Fibroblast of skin of back (primary cell): ENCODE measurements around the gene VWA8.
"Not testable (repeated sequence)": the region's sequence is repeated elsewhere in the genome, so short reads cannot be mapped to it uniquely, and the experiment has no call there.

Source experiments
- DNase-seq: peaks from one replicate; pipeline ENCODE4 v3.0.0-alpha.2; 2013

VWA8 gene

DNA sequence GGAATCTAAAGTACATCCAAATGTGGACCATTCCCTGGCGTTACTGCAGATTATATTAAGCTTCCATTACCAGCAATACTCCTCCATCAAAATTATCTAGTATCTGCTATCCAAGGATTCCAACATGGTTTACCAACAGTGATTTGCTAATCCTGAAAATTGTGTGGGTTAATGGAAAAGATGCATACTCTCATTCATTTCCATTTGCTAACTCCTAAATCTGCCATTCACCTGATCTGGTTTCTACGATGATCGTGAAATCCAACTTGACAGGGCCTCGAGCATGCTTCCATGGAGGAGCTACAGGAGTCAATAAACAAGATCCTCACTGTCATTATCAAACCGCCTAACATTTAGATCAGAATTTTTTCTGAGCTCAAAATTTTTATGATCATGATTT lies 382.5 kb downstream of the VWA8 start:
- no peak for DNase-seq

DNA sequence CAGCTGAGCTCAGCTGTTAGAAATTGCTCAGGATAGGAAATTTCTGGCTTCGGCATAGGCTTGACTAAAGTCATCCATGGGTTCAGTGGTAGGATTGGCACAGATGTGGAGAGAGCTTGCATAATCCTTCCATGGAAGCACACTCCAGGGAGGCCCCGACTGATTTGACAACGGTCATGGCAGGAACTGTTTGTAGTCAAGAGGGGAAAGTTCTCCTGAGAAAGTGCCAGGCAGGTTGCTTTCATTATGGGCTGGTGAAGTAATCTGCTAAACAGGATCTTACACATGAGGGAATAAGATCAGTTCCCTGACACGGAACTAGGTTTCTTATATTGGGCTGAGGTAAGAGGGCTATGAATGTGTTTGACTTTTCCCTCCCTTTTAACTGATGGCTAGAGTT lies 383.5 kb downstream of the VWA8 start:
- no peak for DNase-seq

DNA sequence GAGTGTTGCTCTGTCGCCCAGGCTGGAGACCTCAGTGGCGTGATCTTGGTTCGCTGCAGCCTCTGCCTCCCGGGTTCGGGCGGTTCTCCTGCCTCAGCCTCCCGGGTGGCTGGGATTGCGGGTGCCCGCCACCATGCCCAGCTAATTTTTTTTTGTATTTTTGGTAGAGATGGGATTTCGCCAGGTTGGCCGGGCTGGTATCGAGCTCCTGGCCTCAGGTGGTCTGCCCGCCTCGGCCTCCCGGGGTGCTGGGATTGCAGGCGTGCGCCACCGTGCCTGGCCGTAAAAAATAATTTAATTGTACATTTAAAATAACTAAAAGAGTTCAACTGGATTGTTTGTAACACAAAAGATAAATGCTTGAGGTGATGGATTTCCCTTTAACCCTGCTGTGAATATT lies 387.3 kb downstream of the VWA8 start:
- DNase-seq, result not testable (repeated sequence)

DNA sequence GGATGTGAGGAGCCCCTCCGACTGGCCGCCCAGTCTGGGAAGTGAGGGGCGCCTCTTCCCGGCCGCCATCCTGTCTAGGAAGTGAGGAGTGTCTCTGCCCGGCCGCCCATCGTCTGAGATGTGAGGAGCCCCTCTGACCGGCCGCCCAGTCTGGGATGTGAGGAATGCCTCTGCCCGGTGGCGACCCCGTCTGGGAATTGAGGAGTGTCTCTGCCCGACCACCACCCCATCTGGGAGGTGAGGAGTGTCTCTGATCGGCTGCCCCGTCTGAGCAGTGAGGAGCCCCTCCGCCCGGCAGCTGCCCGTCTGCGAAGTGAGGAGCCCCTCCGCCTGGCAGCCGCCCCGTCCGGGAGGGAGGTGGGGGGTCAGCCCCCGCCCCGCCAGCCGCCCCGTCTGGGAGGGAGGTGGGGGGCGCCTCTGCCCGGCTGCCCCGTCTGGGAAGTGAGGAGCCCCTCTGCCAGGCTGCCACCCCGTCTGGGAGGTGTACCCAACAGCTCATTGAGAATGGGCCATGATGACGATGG lies 389.0 kb downstream of the VWA8 start:
- DNase-seq, result not testable (repeated sequence)

DNA sequence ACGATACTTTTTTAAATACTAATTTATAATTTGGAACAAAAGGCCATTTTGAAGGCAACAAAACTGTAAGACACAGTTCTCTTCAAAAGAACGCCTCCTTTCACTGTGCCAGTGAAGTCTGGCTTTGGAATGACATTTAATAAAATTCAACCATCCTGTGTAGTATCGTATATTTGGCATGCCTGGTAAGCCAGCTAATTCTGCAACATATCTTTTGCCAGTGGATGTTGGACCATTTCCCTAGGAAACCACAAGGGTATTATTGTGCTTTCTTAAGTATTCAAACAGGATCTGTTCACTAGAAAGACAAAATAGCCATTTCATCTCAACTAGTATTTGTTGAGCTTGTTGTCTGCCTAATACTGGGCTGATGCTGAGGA lies 391.9 kb downstream of the VWA8 start:
- peak; percentile 50 for DNase-seq

DNA sequence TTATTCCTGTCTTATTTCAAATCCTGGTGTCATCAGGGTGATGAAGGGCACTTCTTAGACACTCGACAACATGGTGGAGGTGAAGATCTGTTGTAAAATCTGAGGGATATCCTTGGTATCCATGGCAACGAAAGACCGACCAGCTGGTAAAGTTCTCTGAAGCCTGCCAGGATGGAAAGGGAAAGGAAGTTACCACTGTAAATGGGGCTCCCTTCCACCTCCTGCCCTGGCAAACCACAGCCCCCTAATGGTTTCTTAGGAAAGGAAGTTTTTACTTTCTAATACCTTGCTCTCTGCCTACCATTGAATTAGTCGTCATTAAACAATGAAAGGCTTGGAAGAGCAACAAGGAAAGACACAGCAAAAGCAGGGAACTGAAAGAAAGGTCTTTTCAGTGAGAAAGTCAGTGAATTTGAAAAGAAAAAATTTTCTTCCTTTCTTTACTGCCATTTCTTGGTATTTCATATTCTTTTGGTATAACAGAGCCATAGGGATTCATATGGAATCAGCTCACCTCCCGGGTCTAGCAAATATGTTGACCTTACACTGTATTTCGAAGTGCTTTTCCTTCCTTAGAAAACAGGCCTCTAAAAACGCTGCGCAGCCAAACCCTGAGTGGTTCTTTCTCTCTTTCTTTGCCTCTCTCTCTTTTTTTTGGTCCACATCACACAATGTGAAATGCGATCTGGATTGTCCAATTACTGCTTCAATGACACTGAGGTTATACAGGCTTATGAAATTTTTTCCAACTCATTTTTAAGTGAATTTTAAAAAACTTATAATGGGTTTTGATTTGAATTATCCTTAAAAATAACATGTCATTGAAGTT lies 392.6 kb downstream of the VWA8 start:
- no peak for DNase-seq

DNA sequence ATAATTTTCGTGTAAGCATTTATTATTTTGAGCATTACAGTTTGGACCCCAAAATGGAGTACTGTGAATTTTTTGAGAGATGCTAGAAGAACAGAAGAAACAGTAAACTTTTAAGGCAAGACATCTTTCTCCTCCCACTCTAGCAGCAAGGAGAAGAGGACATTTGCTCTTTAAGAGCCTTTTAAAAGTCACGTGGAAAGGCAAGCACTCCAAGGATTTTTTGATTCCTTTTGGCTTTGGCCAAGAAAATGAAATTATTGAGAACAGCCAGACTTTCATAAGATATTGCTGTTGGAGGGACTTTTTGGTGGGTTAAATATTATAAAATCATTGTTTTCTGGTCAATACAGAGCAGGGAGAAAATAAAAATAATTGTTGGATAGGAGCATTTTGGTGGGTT lies 393.5 kb downstream of the VWA8 start:
- DNase-seq, result no peak

DNA sequence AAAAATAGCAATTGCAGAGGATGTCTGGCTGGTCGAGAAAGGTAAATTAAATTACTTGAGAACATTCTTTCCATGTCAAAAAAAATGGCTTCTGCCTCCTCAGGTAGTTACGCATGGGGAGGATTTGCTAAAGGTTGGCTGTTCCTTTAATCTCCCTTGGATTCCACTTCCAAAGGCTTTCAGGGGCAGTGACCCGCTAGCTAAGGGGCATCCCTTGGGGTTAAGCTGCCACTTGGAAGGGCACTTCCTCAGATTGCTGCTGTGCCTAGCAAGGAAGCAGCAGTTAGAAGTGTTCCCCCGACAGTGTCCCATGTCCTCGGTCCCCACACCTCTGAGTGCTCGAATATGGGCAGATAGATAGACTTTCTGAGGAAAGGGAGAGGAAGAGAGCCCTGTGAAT lies 395.1 kb downstream of the VWA8 start:
- no peak for DNase-seq

DNA sequence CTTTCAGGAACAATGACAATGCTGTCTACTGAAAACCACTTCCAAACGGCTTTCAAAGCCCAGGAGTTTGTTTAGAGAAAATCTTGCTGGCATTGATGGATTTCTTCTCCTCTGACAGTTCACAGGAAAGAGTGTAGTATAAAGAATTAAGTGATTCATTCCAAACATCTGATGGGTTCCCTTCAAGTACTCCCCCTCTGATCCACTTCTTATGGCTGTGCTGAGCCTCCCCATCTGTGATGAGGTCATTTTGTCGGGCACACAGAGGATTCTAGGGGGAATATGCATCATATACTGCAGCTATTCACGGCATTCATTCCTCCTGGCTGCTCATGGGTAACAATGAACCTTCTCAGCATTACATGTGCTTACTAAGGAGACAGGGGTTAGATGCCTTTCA lies 395.7 kb downstream of the VWA8 start:
- DNase-seq, result peak; percentile 92

DNA sequence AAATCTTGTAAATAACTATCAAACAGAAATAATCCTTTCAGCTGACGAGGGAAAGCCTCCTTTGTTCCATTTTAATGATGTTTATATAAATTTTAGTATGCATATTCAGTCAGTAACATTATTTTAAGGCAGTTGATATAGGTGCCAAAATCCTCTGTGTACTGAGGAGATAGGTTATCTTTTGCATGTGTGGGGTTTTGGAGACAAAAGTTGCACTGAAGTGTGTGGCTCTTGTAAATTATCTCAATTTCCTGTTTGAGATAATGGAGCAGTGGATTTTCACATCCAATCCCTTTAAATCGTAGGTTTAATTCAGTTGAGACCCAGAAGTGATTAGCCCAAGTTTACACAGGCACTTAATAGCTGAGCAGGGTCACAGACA lies 396.9 kb downstream of the VWA8 start:
- DNase-seq, result no peak

DNA sequence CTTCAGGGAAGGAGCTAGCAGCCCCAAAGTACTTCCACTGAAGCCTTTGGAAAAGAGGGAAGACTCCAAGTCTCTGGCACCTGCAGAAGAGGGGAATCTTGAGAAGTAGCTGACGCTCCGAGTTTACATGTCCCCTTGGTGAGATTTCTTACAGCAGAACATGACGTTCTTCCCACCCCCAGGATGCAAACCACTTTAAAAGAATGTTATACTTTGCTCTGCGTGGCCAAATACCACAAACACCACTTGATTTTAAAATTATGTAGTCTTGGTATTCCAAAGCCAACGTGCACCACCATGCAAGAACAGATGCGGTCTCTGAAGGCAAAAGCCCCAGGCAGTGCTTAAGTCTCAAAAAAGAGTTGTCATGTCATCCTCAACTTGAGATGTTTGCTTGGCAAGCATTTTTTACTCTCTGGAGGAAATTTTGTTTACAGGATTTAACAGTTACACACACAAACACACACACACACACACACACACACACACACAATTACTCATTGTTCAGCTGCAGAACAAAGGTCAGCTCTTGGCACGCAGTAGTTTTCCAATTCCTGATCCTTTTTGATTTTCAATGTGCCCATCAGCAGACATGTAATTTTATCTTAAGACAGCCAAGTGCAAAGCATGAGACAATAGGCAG lies 397.4 kb downstream of the VWA8 start:
- DNase-seq, result peak; percentile 46

DNA sequence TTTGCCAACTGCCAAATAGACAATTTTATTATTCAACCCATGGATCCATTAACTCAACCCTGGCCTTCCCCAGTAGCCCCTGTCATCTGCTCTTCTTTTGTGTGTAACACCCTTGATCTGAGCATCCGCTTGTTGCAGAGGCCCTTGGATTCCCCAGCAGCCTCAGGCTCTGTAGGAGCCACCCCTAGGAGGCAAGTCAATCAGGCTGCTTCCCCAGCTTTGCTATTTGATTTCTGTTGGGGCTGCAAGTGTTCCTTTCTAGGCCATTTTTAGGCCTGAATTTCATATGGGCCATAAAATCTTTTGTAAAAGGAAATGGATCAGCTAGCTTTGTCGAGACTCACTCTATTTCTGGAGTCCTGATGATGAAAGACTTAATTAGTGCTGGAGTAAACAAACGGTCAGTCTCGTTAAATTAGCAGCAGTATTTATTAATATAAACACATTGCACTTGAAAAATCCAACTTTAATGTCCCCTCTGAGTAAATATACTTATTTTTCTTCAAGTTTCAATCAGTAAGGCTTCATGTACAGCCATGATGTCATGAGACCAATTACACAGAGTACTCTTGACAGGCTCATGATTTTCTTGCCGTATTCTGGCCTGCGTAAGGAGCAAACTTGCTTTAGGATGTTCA lies 398.2 kb downstream of the VWA8 start:
- no peak for DNase-seq

DNA sequence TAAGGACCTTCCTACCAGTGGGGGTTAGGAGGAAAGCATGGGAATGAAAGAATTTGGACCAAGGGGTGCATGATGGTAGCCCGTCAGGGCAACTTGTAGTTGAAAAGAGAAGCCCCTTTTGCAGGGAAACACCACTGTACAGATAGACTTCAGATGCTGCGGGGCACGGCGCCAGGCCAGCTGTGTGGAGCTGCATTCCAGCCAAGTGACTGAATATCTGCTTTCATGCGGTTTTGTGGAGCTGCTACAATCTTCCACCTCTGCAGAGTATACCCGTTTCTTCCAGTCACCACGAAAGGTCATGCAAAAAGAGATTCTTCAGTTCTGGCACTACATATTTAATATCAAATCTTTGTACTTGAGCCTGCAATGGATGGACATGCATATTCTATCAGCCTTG lies 398.8 kb downstream of the VWA8 start:
- peak; percentile 74 for DNase-seq

DNA sequence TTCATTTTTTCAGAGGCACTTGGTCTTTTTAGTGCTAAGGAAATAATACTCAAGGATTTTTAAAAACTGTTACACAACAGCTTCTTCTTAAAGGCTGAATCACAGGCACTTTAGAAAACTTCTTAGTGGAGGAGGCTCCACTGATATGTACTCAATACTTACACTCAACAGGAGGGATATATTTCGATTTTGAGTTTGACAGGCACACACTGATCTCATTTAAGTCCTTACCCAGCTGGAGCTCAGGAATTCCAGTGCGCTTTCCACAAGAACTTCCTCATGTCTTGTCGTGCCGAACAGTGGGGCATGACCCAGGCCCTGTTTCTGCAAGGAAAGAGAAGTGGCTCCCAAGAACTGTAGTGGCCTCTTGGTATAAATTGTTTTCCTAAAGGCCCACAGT lies 399.7 kb downstream of the VWA8 start:
- peak; percentile 29 for DNase-seq

DNA sequence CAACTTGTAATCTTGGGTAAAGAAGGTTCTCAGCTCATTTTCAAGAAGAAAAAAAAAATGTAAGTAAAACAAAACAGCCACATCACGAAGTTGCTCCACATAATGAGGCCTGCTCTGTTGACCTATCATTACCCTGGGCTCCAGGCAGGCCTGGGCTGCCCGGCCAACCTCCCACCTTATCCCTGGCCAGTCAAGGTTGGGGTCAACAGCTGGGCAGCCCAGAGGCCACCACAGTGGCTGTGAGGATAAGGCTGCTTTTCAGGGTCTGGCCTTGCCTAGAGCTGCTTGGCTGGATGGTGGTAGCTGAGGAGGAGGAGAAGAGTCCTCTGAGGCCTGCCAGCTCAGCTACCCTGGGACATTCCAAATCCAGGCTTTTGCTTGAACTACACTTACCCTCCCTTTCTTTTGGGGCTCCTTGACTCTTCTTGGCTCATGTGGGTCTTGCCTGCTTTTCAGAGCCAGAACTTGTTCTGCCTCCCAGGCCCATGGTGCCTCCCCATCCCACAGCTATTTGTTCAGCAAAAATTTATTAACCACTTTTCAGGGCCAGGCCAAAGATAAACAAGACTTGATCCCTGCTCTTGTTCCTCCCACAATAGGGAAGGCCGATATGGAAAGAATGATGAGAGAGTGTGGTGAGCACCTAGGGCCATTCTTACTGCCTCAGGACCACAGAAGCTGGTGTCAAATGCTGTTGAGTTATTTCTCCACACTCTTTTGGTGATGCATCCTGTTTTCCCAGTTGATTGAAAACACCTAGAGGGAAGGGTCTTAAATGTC lies 401.9 kb downstream of the VWA8 start:
- no peak for DNase-seq

DNA sequence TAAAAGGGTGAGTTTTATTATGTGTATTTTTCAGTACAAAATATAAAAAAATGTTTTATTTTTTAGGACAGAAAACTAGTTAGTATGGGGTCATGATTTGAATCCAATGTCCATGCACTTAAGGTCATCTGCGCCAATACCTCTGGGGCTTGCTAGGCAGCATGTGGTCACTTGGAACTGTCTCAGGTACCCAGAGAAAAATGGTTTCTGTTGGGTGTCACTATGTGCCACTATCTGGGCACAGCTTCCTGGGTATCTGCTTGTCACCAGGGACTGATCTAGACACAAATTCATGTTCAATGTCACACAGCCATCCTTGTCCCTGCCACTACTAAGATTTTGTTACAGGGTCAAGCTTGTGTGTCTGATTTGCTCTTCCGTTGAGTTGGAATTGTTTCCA lies 403.2 kb downstream of the VWA8 start:
- DNase-seq, result no peak

DNA sequence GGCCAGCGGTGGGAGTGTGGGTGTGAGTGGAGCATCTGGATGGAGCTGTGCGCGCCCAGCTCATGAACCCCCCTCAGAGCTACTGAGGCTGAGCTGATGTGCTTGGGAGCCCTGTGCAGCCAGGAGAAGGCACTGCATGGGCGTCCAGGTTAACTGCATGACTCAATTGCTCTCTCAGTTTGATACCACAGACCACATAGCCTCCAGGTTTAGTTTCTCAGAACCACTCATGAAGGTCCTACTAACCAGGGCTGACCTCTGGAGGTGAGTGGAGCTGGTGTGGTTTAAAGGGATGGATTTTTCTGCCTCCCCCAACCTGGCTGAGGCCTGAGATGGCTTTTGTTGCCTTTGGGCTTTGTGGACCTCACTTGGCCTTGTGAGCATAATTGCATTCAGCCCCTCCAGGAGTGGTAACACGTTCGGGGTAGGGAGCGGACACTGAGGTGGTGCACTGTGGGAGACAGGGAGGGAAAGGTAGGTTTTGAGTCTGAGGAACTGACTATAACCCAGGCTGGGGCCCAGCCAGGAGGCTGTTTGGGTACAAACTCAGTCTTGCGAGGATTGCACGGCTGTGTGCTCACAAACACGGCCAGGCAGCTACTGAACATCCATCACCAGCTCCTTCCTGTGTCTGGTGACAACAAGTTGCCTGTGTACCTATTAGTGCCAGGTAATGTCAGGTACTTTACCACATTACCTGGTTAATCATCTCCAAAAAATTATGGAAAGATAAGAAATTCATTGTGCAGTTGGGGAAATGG lies 406.1 kb downstream of the VWA8 start:
- DNase-seq, result no peak

DNA sequence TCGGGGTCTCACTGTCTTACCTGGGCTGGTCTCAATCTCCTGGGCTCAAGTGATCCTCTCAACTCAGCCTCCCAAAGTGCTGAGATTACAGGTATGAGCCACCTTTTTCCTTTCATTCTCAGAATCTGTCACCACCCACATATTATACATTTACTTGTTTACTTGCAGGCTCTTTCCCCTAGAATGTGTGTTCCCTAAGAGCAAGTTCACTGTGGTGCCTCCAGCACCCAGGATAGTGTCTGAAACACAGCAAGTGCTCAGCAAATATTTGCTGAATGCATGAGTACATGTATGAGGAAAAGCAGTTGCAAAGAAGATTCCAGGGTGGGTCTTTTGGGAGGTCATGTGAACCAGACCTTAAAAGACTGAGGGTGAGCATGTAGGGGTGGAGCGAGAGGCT lies 406.7 kb downstream of the VWA8 start:
- DNase-seq, result no peak

DNA sequence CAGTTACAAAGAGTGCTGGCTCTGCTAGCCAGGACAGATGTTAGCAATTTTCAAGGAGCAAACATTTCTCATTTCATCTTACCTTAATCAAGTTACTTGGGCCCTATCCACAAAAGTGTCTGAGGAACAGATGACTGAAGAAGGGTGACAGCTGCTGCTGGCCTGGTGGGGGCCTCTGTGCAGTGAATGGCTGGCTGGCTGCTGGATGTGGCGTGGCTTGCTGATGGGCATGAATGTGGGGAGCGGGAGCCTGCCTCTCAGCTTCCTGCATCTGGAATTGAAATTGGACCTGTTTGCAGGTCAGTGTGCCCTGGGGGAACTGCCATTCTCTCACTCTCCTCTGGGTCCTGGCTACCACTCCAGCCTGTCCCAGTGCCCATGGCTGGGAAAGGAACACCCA lies 408.9 kb downstream of the VWA8 start:
- DNase-seq, result no peak

DNA sequence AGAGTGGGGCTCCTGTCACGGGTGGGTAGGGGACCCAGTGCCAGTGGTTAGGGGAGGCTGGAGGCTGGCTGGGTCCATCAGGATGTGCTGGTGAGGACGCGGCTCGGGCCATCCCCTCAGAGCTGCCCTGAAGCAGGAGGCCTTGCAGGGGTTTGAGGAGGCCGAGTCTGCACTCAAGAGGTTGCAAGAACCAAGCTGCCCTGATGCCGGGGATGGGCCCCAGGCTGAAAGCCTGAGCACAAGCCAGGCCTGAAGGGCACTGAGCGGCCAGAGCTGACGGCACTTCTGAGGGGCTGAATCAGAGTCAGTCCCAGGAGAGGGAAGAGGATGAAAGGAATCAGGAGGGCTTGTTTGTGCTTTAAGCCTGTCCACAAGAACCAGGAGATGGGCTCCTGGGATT lies 410.6 kb downstream of the VWA8 start:
- DNase-seq, result no peak

DNA sequence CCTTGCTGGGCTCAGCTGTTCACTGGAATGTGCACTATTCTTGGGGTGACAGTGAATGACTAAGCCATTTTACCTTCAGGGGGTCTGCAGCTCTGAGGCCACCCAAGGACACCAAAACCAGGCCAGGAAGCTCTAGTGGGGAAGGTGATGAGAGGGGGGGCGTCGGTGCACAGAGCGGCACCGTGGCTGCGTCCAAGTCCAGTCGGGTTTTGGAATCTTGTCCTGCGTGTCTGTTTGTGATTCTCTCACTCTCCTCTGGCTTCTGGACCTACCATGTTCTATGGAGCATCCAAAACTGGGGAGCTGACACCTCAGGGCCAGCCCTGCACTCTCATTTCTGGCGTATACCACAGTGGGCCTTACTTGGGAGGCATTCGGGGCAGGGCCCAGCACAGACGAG lies 411.4 kb downstream of the VWA8 start:
- peak; percentile 20 for DNase-seq

DNA sequence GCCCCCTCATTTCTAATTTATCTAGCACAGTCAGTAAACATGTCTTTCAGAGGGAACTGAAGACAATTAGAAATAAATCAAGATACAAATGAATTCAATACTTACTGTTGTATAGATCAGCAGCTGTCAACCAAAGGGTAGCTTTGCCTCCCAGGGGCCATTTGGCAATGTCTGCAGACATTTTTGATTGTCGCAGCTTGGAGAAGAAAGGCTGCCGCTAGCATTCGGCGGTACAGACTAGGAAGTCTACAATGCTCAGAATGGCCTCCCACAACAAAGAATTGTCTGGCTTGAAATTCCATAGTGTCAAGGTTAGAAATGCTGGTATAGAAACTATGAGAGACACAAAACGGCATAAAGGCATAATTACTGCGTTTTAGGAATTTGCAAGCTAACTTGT lies 412.0 kb downstream of the VWA8 start:
- DNase-seq, result no peak
